NB4 (cell line): ENCODE data around the gene MAP3K20.
"Not testable (repeated sequence)": the region's sequence is repeated elsewhere in the genome, so short reads cannot be mapped to it uniquely, and the experiment has no call there.

ENCODE experiments used
- MYC ChIP-seq: IDR thresholded peaks from 2 replicates; pipeline ENCODE4 v1.6.1; 2011; ENCODE audit warnings: low read depth, low read length
- POLR2A ChIP-seq: IDR thresholded peaks from 2 replicates; pipeline ENCODE4 v1.6.1; 2011; ENCODE audit warnings: mild to moderate bottlenecking; ENCODE audit not compliant: insufficient read length; ENCODE audit errors: extremely low read depth
- TF ChIP-seq, protein P1 (sequence below): IDR thresholded peaks from one replicate; pipeline ENCODE4 v1.5.1; 2012; ENCODE audit warnings: low read depth, low read length

DNA sequence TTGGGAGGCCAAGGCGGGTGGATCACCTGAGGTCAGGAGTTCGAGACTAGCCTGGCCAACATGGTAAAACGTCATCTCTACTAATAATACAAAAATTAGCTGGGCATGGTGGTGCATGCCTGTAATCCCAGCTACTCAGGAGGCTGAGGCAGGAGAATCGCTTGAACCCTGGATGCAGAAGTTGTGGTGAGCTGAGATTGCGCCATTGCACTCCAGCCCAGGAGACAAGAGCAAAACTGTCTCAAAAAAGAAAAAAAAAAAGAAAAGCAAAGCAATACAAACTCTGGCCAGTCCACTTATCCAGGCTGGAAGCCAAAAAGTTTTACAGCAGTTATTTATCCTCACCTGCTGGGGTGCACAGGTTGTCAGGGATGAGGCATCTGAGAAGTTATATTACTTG lies 186.7 kb downstream of the MAP3K20 start:
- TF ChIP-seq, protein P1, sequence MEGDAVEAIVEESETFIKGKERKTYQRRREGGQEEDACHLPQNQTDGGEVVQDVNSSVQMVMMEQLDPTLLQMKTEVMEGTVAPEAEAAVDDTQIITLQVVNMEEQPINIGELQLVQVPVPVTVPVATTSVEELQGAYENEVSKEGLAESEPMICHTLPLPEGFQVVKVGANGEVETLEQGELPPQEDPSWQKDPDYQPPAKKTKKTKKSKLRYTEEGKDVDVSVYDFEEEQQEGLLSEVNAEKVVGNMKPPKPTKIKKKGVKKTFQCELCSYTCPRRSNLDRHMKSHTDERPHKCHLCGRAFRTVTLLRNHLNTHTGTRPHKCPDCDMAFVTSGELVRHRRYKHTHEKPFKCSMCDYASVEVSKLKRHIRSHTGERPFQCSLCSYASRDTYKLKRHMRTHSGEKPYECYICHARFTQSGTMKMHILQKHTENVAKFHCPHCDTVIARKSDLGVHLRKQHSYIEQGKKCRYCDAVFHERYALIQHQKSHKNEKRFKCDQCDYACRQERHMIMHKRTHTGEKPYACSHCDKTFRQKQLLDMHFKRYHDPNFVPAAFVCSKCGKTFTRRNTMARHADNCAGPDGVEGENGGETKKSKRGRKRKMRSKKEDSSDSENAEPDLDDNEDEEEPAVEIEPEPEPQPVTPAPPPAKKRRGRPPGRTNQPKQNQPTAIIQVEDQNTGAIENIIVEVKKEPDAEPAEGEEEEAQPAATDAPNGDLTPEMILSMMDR = not testable (repeated sequence)
- not testable (repeated sequence) for TF ChIP-seq MYC, POLR2A
